SKM-1 treated with dmso at 0.1 percent for 144 hours (cell line): Measurements from ENCODE around the gene PLXND1.
A peak's percentile ranks its signal among the peaks of the same experiment; 100 is the strongest.

Experiments used
- DNase-seq: peaks from one replicate; lab custom pipeline; 2025; ENCODE audit not compliant: unreplicated experiment; lab: John Stamatoyannopoulos, UW

PLXND1 gene

GRCh38 chr3:129585949-129586657 is 20.4 kb downstream of the PLXND1 start:
- no peak for DNase-seq

GRCh38 chr3:129584631-129585030 is 21.8 kb downstream of the PLXND1 start:
- no peak for DNase-seq

GRCh38 chr3:129583289-129583688 is 23.2 kb downstream of the PLXND1 start:
- DNase-seq: no peak

- no peak for DNase-seq
Observed at GRCh38 chr3:129582799-129583198, 23.7 kb downstream of the PLXND1 start.

- DNase-seq: no peak
Observed at GRCh38 chr3:129581623-129582022, 24.9 kb downstream of the PLXND1 start.

- no peak for DNase-seq
Observed at GRCh38 chr3:129579991-129580390, 26.5 kb downstream of the PLXND1 start.

- peak; percentile 59 for DNase-seq
Observed at GRCh38 chr3:129577925-129578786, 28.3 kb downstream of the PLXND1 start.

- DNase-seq: no peak
Observed at GRCh38 chr3:129577366-129577765, 29.1 kb downstream of the PLXND1 start.

- DNase-seq: no peak
Observed at GRCh38 chr3:129576514-129577352, 29.7 kb downstream of the PLXND1 start.

- no peak for DNase-seq
Observed at GRCh38 chr3:129575997-129576384, 30.5 kb downstream of the PLXND1 start.

- DNase-seq: no peak
Observed at GRCh38 chr3:129575233-129575996, 31.1 kb downstream of the PLXND1 start.

GRCh38 chr3:129574206-129574605 is 32.3 kb downstream of the PLXND1 start:
- no peak for DNase-seq

GRCh38 chr3:129573493-129573892 is 33.0 kb downstream of the PLXND1 start:
- no peak for DNase-seq

- no peak for DNase-seq
Observed at GRCh38 chr3:129572603-129573002, 33.9 kb downstream of the PLXND1 start.

- DNase-seq: no peak
Observed at GRCh38 chr3:129571605-129572547, 34.6 kb downstream of the PLXND1 start.

GRCh38 chr3:129569856-129570255 is 36.6 kb downstream of the PLXND1 start:
- DNase-seq: no peak

- DNase-seq: no peak
Observed at GRCh38 chr3:129567939-129568338, 38.5 kb downstream of the PLXND1 start.

GRCh38 chr3:129567176-129567705 is 39.2 kb downstream of the PLXND1 start:
- no peak for DNase-seq

- no peak for DNase-seq
Observed at GRCh38 chr3:129565902-129566301, 40.6 kb downstream of the PLXND1 start.
